Colonic mucosa (tissue), 4 donors: ENCODE data around the gene EID1. TPM values are rescaled to one million over a fixed set of nuclear protein-coding genes. Genes with fewer than 3 reads are reported as not detected.

ENCODE experiments used
- DNase-seq: peaks from one replicate; pipeline ENCODE4 v3.0.0-alpha.2; 2020
- H3K27ac ChIP-seq: fragments of 200-600 bp; one replicate; pipeline ENCODE4 v1.8.0; 2021
- H3K27me3 ChIP-seq: fragments of 200-600 bp; one replicate; pipeline ENCODE4 v1.8.0; 2021
- H3K36me3 ChIP-seq: fragments of 200-600 bp; one replicate; pipeline ENCODE4 v1.8.0; 2021
- H3K4me1 ChIP-seq: fragments of 200-600 bp; one replicate; pipeline ENCODE4 v1.8.0; 2021; ENCODE audit warnings: mild to moderate bottlenecking
- H3K4me3 ChIP-seq: fragments of 200-600 bp; one replicate; pipeline ENCODE4 v1.8.0; 2021
- H3K9ac ChIP-seq, 2 donors: one replicate each; pipeline ENCODE4 v1.7.0; 2013; ENCODE audit warnings: control low read depth in 2 of 2, low read depth in 2 of 2, low read length in 2 of 2
- H3K9me3 ChIP-seq: fragments of 200-600 bp; one replicate; pipeline ENCODE4 v1.8.0; 2021
- CTCF ChIP-seq: fragments of 200-600 bp; IDR thresholded peaks from one replicate; pipeline ENCODE4 v1.8.0; 2022; ENCODE audit warnings: antibody characterized with exemption, mild to moderate bottlenecking
- intact Hi-C: fragments of 100-400 bp; cut with DNase I; formaldehyde crosslinking; loops from one replicate; pipeline ENCODE4 v1.14.1; 2022
- total RNA-seq, 2 donors: library from RNA; stranded (reverse); fragmentation: NEBNext Ultra II Directional in 1 of 2; extraction: Animal tissue kit (Norgen Biotek cat#: 25700) in 1 of 2; gene quantifications; one replicate each; pipeline ENCODE4 v1.2.1, GENCODE V29; 2021
- donor health status: healthy.
- donor health status: DM: no; HTN: no; CAD: no.
- donor health status: DM: no; HTN: no; CAD: no.

EID1 gene
- 10 to 100 TPM; 54.2 to 66.0 TPM for total RNA-seq

DNA sequence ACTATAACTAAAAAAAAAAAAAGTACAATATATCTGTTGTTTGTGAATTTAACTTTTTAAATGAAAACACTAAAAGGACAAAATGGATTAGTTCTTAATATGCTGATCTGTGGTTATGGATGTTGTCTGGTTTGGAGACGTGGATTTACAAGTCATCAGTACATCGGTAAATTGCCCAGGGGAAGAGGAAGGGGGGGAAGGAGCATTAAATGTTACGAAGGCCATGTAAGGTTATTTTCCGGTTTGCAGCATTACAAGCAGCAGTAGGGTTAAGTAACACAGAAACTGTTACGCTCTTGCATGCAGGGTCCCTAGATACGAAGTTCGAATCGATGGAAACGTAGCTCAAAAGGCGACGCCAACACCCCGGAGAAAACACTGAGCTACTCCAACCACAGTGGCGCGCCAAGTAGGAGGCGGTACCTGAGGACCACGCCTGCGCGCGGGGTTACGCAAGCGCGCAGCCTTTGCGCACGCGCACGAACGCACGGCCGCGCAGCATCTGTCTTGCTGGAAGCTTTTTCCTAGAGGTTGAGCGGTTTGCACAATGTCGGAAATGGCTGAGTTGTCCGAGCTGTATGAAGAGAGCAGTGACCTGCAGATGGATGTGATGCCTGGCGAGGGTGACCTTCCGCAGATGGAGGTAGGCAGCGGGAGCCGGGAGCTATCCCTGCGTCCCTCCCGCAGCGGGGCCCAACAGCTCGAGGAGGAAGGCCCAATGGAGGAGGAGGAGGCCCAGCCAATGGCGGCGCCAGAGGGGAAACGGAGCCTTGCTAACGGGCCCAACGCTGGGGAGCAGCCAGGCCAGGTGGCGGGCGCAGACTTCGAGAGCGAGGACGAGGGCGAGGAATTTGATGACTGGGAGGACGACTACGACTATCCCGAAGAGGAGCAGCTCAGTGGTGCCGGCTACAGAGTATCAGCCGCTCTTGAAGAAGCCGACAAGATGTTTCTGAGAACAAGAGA, at the start of gene EID1:
Gene EID1 (plus strand): TSS at position 505 of the 966 bp plus-strand sequence. CDS start 43 bp downstream, at position 548.
- no peaks in the 10 kb centered on the region for H3K4me1 ChIP-seq
- DNase-seq = peak; percentile 93
- H3K9ac ChIP-seq = peak within 1 kb of the TSS; percentile 77 to 82
- intact Hi-C loops = no loop called here
- H3K27me3 ChIP-seq = no peaks in the 10 kb centered on the region
- no peaks in the 10 kb centered on the region for H3K9me3 ChIP-seq
- TF ChIP-seq CTCF = no peak
- H3K27ac ChIP-seq = peak within 1 kb of the TSS; percentile 79
- H3K4me3 ChIP-seq = peak within 1 kb of the TSS; percentile 90
- H3K36me3 ChIP-seq = no peaks in the 10 kb centered on the region

GRCh38 chr15:48828471-48828870, 49.5 kb upstream of the EID1 start:
- no peak for TF ChIP-seq CTCF
- no peak overlapping the region for H3K27ac ChIP-seq
- H3K9me3 ChIP-seq = no peaks in the 10 kb centered on the region
- H3K9ac ChIP-seq = no peak overlapping the region
- H3K27me3 ChIP-seq = no peaks in the 10 kb centered on the region
- no peaks in the 10 kb centered on the region for H3K4me1 ChIP-seq
- no peak overlapping the region for H3K4me3 ChIP-seq
- intact Hi-C loops = no loop called here
- no peak for DNase-seq
- no peaks in the 10 kb centered on the region for H3K36me3 ChIP-seq

DNA sequence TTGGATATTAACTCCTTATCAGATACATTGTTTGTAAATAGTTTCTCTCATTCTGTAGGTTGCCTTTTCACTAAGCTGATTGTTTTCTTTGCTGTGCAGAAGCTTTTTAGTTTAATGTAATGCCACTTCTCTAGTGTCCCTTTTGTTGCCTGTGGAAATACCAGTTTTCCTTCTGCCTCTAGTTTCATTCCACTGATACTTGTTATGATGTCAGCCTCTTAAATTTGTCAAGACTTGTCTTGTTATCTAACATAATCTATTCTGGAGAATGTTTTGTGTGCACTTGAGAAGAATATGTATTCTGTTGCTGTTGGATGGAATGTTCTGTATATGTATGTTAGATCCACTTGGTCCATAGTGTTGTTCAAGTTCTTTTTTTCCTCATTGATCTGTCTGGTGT, 49.0 kb upstream of the EID1 start:
- no peaks in the 10 kb centered on the region for H3K27me3 ChIP-seq
- intact Hi-C loops = no loop called here
- no peak for DNase-seq
- no peaks in the 10 kb centered on the region for H3K36me3 ChIP-seq
- H3K9ac ChIP-seq = no peak overlapping the region
- no peak for TF ChIP-seq CTCF
- no peaks in the 10 kb centered on the region for H3K4me1 ChIP-seq
- H3K27ac ChIP-seq = no peak overlapping the region
- H3K9me3 ChIP-seq = no peaks in the 10 kb centered on the region
- no peak overlapping the region for H3K4me3 ChIP-seq

GRCh38 chr15:48832648-48833047, 45.3 kb upstream of the EID1 start:
- TF ChIP-seq CTCF = no peak
- no peaks in the 10 kb centered on the region for H3K9me3 ChIP-seq
- no peak overlapping the region for H3K9ac ChIP-seq
- no peak overlapping the region for H3K4me3 ChIP-seq
- no peak overlapping the region for H3K27ac ChIP-seq
- H3K27me3 ChIP-seq = no peaks in the 10 kb centered on the region
- intact Hi-C loops = no loop called here
- H3K36me3 ChIP-seq = no peaks in the 10 kb centered on the region
- H3K4me1 ChIP-seq = no peaks in the 10 kb centered on the region
- DNase-seq = no peak

- TF ChIP-seq CTCF = no peak
- H3K4me3 ChIP-seq = no peak overlapping the region
- intact Hi-C loops = no loop called here
- DNase-seq = no peak
- no peaks in the 10 kb centered on the region for H3K4me1 ChIP-seq
- H3K9ac ChIP-seq = no peak overlapping the region
- no peaks in the 10 kb centered on the region for H3K9me3 ChIP-seq
- no peaks in the 10 kb centered on the region for H3K36me3 ChIP-seq
- no peaks in the 10 kb centered on the region for H3K27me3 ChIP-seq
- no peak overlapping the region for H3K27ac ChIP-seq
Measured at GRCh38 chr15:48833526-48834239, 44.3 kb upstream of the EID1 start.
